ENCODE measurements around the gene NRTN. TPM values are rescaled to one million over a fixed set of nuclear protein-coding genes. Genes with fewer than 3 reads are reported as not detected.

The NRTN gene
- total and polyA plus RNA-seq, 2 of the 13 experiments (the other 11 are each of a cell fraction or from before 2014, with no cell fraction given), result 4.1 to 5.3 TPM

DNA sequence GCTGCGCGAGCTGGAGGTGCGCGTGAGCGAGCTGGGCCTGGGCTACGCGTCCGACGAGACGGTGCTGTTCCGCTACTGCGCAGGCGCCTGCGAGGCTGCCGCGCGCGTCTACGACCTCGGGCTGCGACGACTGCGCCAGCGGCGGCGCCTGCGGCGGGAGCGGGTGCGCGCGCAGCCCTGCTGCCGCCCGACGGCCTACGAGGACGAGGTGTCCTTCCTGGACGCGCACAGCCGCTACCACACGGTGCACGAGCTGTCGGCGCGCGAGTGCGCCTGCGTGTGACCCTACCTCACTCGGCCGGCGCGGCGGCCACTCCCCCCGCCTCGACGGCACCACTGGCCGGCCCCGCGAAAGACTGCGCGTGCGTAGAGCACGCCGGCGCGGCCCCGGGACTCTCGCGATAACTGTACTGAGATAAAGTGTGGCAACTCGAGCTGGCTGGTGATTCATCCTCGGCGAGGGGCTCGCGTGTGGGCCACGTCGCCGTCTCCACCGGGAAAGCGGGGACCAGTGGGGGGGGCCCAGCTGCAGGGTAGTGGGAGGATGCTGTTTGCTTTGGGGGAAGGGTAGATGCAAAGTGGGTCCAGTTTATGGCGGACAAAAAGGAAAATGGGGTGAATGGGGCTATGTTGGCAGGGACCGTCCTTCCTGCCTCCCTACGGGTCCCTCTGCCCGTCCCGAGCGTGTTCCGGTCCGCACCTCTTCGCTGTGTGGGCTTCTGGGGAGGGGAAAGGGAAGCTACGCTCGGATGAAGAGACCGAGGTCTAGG, 23.2 kb downstream of the NRTN start (continued):
- TF ChIP-seq MLLT10 (CRISPR knock-in tag; IDR thresholded peaks at IDR 0.05) (no peak), NFE2L2 (IDR thresholded peaks at IDR 0.05; ENCODE audit: low read length) (no peak), ZNF772 (CRISPR knock-in tag; IDR thresholded peaks at IDR 0.05) (peak; percentile 95), GPN1 (CRISPR knock-in tag; IDR thresholded peaks at IDR 0.05; ENCODE audit: borderline replicate concordance) (no peak), ZNF746 (CRISPR knock-in tag; IDR thresholded peaks at IDR 0.05) (peak; percentile 86), ZNF121 (CRISPR knock-in tag; IDR thresholded peaks at IDR 0.05) (peak; percentile 90), NRL (CRISPR knock-in tag; IDR thresholded peaks at IDR 0.05; ENCODE audit: borderline replicate concordance) (peak; percentile 90), MAZ (IDR thresholded peaks at IDR 0.05; ENCODE audit: borderline replicate concordance, low read depth, low read length) (peak; percentile 46; the same call in 1 of the 2 replicates), MAZ (CRISPR knock-in tag; IDR thresholded peaks at IDR 0.05; ENCODE audit: low read depth) (peak; percentile 93), MIER3 (CRISPR knock-in tag; IDR thresholded peaks at IDR 0.05; ENCODE audit: borderline replicate concordance) (peak; percentile 94; the same call in 1 of the 2 replicates), SP1 (IDR thresholded peaks at IDR 0.05) (no peak; the same call in 1 of the 2 replicates), SP1 (CRISPR knock-in tag; IDR thresholded peaks at IDR 0.05) (peak; percentile 67), ZNF441 (CRISPR knock-in tag; IDR thresholded peaks at IDR 0.05; ENCODE audit: borderline replicate concordance) (0 out of 2 replicates have a peak, but pooled peaks have one; percentile 61), HNF4A (CRISPR knock-in tag; IDR thresholded peaks at IDR 0.05) (no peak), ZNF317 (CRISPR knock-in tag; IDR thresholded peaks at IDR 0.05) (0 out of 2 replicates have a peak, but pooled peaks have one; percentile 32), KLF11 (CRISPR knock-in tag; IDR thresholded peaks at IDR 0.05) (no peak; the same call in 1 of the 2 replicates), GFI1 (CRISPR knock-in tag; IDR thresholded peaks at IDR 0.05; ENCODE audit: borderline replicate concordance) (peak; percentile 56; the same call in 1 of the 2 replicates), ZFP37 (CRISPR knock-in tag; IDR thresholded peaks at IDR 0.05; ENCODE audit: borderline replicate concordance) (no peak), GTF3A (CRISPR knock-in tag; conservative IDR thresholded peaks at IDR 0.05) (no peak), TGIF2 (CRISPR knock-in tag; IDR thresholded peaks at IDR 0.05) (no peak), ZNF367 (CRISPR knock-in tag; IDR thresholded peaks at IDR 0.05; ENCODE audit: borderline replicate concordance) (no peak)
- TF ChIP-seq, protein P1, sequence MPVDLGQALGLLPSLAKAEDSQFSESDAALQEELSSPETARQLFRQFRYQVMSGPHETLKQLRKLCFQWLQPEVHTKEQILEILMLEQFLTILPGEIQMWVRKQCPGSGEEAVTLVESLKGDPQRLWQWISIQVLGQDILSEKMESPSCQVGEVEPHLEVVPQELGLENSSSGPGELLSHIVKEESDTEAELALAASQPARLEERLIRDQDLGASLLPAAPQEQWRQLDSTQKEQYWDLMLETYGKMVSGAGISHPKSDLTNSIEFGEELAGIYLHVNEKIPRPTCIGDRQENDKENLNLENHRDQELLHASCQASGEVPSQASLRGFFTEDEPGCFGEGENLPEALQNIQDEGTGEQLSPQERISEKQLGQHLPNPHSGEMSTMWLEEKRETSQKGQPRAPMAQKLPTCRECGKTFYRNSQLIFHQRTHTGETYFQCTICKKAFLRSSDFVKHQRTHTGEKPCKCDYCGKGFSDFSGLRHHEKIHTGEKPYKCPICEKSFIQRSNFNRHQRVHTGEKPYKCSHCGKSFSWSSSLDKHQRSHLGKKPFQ (CRISPR knock-in tag; IDR thresholded peaks at IDR 0.05; ENCODE audit: insufficient replicate concordance), result peak; percentile 78
- TF ChIP-seq, protein P2, sequence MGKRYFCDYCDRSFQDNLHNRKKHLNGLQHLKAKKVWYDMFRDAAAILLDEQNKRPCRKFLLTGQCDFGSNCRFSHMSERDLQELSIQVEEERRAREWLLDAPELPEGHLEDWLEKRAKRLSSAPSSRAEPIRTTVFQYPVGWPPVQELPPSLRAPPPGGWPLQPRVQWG (CRISPR knock-in tag; IDR thresholded peaks at IDR 0.05; ENCODE audit: borderline replicate concordance, low read depth), result no peak
- TF ChIP-seq, protein P3, sequence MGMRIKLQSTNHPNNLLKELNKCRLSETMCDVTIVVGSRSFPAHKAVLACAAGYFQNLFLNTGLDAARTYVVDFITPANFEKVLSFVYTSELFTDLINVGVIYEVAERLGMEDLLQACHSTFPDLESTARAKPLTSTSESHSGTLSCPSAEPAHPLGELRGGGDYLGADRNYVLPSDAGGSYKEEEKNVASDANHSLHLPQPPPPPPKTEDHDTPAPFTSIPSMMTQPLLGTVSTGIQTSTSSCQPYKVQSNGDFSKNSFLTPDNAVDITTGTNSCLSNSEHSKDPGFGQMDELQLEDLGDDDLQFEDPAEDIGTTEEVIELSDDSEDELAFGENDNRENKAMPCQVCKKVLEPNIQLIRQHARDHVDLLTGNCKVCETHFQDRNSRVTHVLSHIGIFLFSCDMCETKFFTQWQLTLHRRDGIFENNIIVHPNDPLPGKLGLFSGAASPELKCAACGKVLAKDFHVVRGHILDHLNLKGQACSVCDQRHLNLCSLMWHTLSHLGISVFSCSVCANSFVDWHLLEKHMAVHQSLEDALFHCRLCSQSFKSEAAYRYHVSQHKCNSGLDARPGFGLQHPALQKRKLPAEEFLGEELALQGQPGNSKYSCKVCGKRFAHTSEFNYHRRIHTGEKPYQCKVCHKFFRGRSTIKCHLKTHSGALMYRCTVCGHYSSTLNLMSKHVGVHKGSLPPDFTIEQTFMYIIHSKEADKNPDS (CRISPR knock-in tag; IDR thresholded peaks at IDR 0.05), result no peak
- TF ChIP-seq, protein P4, sequence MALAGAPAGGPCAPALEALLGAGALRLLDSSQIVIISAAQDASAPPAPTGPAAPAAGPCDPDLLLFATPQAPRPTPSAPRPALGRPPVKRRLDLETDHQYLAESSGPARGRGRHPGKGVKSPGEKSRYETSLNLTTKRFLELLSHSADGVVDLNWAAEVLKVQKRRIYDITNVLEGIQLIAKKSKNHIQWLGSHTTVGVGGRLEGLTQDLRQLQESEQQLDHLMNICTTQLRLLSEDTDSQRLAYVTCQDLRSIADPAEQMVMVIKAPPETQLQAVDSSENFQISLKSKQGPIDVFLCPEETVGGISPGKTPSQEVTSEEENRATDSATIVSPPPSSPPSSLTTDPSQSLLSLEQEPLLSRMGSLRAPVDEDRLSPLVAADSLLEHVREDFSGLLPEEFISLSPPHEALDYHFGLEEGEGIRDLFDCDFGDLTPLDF (CRISPR knock-in tag; IDR thresholded peaks at IDR 0.05), result no peak
- TF ChIP-seq, protein P5, sequence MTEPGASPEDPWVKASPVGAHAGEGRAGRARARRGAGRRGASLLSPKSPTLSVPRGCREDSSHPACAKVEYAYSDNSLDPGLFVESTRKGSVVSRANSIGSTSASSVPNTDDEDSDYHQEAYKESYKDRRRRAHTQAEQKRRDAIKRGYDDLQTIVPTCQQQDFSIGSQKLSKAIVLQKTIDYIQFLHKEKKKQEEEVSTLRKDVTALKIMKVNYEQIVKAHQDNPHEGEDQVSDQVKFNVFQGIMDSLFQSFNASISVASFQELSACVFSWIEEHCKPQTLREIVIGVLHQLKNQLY (CRISPR knock-in tag; IDR thresholded peaks at IDR 0.05), result peak; percentile 69; the same call in 1 of the 2 replicates
